ENCODE measurements around the gene KCNQ4.

Gene KCNQ4

DNA sequence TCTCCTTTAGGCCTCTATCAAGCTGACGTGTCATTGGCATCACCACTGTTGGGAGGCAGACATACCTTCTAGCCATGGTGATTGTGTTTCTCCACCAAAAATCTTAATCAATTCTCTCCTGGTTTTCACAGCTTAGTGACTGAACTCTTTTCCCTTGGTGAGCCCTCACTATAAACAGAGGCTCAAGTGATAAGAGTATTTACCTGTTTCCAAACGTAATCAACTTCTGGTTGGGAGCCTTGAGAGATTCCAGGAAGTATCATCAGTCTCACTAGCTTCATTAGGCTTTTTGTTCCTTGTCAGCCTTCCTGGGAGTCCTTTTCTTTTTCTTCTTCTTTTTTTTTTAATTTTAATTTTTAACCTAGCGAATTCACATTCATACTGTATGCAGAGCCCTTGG, 33.8 kb upstream of the KCNQ4 start:
- DNase-seq (ENCODE audit: low read depth in 1 of 2, low spot score in 1 of 2) = no peak

DNA sequence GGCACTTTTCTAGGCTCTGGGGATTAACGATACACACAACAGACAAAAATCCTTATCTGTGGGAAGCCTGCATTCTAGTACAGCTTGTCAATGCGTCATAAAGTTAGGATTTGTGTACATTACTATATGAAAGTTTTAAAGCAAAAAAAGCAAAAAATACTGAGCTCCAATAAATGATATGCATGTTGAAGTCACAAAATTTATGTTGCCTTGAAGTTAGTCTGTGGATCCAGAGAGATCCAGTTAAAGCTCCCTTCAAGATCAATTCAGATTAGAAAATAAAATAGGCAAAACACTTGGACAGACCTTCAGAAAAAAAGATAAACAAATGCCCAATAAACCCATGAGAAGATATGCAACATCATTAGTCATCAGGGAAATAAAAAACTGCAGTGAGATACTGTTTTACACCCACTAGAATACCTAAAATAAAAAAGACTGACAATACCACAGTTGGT, 33.1 kb upstream of the KCNQ4 start:
- no peak overlapping the region for H3K27ac ChIP-seq (replicated peaks)
- no peak for DNase-seq (ENCODE audit: low read depth in 1 of 2, low spot score in 1 of 2)
- TF ChIP-seq, protein P1, sequence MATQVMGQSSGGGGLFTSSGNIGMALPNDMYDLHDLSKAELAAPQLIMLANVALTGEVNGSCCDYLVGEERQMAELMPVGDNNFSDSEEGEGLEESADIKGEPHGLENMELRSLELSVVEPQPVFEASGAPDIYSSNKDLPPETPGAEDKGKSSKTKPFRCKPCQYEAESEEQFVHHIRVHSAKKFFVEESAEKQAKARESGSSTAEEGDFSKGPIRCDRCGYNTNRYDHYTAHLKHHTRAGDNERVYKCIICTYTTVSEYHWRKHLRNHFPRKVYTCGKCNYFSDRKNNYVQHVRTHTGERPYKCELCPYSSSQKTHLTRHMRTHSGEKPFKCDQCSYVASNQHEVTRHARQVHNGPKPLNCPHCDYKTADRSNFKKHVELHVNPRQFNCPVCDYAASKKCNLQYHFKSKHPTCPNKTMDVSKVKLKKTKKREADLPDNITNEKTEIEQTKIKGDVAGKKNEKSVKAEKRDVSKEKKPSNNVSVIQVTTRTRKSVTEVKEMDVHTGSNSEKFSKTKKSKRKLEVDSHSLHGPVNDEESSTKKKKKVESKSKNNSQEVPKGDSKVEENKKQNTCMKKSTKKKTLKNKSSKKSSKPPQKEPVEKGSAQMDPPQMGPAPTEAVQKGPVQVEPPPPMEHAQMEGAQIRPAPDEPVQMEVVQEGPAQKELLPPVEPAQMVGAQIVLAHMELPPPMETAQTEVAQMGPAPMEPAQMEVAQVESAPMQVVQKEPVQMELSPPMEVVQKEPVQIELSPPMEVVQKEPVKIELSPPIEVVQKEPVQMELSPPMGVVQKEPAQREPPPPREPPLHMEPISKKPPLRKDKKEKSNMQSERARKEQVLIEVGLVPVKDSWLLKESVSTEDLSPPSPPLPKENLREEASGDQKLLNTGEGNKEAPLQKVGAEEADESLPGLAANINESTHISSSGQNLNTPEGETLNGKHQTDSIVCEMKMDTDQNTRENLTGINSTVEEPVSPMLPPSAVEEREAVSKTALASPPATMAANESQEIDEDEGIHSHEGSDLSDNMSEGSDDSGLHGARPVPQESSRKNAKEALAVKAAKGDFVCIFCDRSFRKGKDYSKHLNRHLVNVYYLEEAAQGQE (IDR thresholded peaks at IDR 0.05; ENCODE audit: insufficient replicate concordance, low read depth) = no peak
- TF ChIP-seq, protein P2, sequence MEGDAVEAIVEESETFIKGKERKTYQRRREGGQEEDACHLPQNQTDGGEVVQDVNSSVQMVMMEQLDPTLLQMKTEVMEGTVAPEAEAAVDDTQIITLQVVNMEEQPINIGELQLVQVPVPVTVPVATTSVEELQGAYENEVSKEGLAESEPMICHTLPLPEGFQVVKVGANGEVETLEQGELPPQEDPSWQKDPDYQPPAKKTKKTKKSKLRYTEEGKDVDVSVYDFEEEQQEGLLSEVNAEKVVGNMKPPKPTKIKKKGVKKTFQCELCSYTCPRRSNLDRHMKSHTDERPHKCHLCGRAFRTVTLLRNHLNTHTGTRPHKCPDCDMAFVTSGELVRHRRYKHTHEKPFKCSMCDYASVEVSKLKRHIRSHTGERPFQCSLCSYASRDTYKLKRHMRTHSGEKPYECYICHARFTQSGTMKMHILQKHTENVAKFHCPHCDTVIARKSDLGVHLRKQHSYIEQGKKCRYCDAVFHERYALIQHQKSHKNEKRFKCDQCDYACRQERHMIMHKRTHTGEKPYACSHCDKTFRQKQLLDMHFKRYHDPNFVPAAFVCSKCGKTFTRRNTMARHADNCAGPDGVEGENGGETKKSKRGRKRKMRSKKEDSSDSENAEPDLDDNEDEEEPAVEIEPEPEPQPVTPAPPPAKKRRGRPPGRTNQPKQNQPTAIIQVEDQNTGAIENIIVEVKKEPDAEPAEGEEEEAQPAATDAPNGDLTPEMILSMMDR (IDR thresholded peaks at IDR 0.05; ENCODE audit: insufficient read depth, low read length) = no peak
- no peak for TF ChIP-seq GABPA (IDR thresholded peaks at IDR 0.05; ENCODE audit: low read depth)
- no peak for TF ChIP-seq SPI1 (IDR thresholded peaks at IDR 0.05; ENCODE audit: borderline replicate concordance, low read depth)
- TF ChIP-seq POLR2AphosphoS5 (IDR thresholded peaks at IDR 0.05; ENCODE audit: low read depth) = no peak
- no peak overlapping the region for H3K4me3 ChIP-seq (replicated peaks; ENCODE audit: insufficient read depth, low read length)
- no peaks in the 10 kb centered on the region for H3K27me3 ChIP-seq (ENCODE audit: insufficient read depth, poor library complexity, severe bottlenecking)

More for the DNA sequence above, 33.8 kb upstream of the KCNQ4 start:
- TF ChIP-seq SPI1 (IDR thresholded peaks at IDR 0.05; ENCODE audit: borderline replicate concordance, low read depth) (no peak), GABPA (IDR thresholded peaks at IDR 0.05; ENCODE audit: low read depth) (no peak), POLR2AphosphoS5 (IDR thresholded peaks at IDR 0.05; ENCODE audit: low read depth) (no peak)
- TF ChIP-seq, protein P2 (IDR thresholded peaks at IDR 0.05; ENCODE audit: insufficient read depth, low read length) = no peak
- TF ChIP-seq, protein P1 (IDR thresholded peaks at IDR 0.05; ENCODE audit: insufficient replicate concordance, low read depth) = no peak
- Histone ChIP-seq H3K4me3 (replicated peaks; ENCODE audit: insufficient read depth, low read length) (no peak overlapping the region), H3K27me3 (ENCODE audit: insufficient read depth, poor library complexity, severe bottlenecking) (no peaks in the 10 kb centered on the region), H3K27ac (replicated peaks) (no peak overlapping the region)

- DNase-seq (ENCODE audit: low read depth in 1 of 2, low spot score in 1 of 2) = no peak
- no peak overlapping the region for H3K4me3 ChIP-seq (replicated peaks; ENCODE audit: insufficient read depth, low read length)
Observed at GRCh38 chr1:40751802-40752201, 31.8 kb upstream of the KCNQ4 start.

More at GRCh38 chr1:40751802-40752201, 31.8 kb upstream of the KCNQ4 start:
- TF ChIP-seq, protein P2 (IDR thresholded peaks at IDR 0.05; ENCODE audit: insufficient read depth, low read length) = no peak
- TF ChIP-seq GABPA (IDR thresholded peaks at IDR 0.05; ENCODE audit: low read depth) (no peak), POLR2AphosphoS5 (IDR thresholded peaks at IDR 0.05; ENCODE audit: low read depth) (no peak), SPI1 (IDR thresholded peaks at IDR 0.05; ENCODE audit: borderline replicate concordance, low read depth) (no peak)
- TF ChIP-seq, protein P1 (IDR thresholded peaks at IDR 0.05; ENCODE audit: insufficient replicate concordance, low read depth) = no peak
- no peak overlapping the region for H3K27ac ChIP-seq (replicated peaks)
- no peaks in the 10 kb centered on the region for H3K27me3 ChIP-seq (ENCODE audit: insufficient read depth, poor library complexity, severe bottlenecking)
